ENCODE measurements around the gene SETD3.

SETD3 gene

DNA sequence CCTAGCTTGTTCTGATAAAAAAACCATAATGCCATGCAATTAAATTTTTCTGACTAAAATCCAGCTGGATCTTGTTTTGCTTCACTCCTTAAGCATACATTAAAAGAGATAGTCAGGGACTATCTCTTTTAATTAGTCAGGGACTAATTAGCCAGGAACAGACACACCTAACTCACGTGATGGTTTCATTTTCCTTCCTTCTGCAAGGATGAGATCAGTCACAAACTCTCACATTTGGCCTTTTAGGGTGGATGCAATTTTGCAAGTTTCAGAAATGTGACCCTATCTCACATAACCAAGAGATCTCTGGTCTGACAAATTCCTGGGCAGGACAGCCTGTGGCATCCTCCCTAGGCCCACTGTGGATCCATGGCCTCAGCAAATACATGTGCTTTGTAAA lies 62.4 kb downstream of the SETD3 start:
- DNase-seq = no peak

DNA sequence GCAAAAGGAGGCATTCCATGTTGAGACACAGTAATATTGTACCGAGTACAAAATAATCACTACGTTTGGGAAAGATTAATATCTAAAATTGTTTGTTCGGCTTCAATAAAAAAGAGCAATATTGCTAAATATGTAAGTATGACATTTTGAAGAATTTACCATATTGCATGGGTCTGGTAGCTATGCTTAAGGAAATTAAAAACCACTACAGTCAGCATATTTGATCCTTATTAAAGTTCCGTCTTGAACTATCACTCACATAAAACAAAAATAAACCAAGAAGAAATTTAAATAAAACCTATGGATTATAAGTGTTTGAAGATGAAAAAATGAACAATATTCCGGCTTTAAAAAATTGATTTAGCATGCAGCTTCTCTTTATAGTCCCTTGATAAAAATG lies 63.8 kb downstream of the SETD3 start:
- DNase-seq = no peak

DNA sequence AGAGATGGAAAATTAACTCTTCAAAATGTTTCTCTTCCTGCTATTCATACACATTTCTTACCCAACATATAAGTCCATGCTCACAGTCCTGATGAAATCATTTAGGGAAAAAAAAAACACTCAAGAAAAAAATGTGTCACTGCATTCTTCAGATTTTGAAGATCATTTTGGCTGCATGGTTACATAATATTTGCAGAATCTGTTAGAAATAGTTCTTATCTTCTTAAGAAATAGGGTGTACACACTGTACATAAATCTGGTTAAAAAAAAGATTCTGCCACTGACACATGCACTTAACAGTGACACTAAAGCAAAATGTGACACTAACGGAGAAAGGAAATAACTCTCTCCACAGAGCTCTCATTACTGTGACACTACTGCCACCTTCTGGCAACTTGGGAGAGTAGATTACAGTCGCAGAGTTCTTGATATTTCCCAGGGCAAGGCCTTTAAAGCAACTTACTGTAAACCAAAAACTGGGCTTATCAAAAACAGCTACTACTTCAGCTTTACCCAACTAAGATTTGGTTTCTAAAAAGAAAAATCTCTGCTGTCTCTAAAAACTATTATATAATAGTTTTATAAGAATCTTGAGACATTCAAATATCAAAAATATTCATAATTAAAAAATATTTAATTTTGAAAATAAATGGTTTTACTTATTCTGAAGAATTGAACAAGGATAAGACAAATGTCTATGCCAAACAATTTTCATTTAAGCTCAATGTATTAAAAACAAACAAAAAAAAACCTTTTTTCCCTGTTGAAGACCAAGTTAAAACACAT lies 65.0 kb downstream of the SETD3 start:
- DNase-seq = peak; percentile 77

DNA sequence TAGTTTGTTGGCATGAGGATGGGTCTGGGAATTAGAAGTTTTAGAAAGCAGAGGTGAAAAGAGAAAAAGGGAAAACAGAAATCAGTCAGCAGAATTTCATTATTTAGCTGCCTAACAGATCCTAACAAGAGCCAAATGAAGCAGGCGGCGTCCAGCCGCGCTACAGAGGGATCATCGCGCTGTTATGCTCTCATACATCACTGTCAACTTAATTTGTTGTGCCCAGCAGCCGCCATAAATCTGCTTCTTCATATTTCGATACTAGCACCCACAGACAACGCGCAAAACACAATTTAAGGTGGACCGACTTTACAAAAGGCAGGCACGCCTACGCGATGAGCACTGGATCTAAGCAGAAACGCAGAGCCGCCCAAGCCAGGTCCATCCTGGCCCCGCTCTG lies 66.7 kb downstream of the SETD3 start:
- DNase-seq = no peak

DNA sequence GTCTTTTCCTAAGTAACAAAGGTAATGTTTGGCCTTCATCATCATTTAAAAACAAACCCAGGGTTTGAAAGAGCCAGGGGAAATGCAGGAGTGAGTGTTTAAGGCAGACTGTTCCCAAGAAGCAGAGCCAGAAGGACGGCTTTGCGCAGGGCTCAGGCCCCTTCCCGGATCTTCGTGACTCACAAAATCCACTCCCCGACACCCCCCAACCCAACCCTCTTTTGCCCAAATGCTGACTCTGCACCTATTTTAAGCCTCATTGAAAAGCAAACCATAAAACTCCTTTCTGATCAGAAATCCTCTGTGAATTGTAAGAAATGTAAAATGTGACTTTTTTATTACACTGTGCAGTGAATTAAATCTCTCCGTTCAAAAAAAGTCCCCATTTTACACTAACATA lies 67.5 kb downstream of the SETD3 start:
- no peak for DNase-seq

DNA sequence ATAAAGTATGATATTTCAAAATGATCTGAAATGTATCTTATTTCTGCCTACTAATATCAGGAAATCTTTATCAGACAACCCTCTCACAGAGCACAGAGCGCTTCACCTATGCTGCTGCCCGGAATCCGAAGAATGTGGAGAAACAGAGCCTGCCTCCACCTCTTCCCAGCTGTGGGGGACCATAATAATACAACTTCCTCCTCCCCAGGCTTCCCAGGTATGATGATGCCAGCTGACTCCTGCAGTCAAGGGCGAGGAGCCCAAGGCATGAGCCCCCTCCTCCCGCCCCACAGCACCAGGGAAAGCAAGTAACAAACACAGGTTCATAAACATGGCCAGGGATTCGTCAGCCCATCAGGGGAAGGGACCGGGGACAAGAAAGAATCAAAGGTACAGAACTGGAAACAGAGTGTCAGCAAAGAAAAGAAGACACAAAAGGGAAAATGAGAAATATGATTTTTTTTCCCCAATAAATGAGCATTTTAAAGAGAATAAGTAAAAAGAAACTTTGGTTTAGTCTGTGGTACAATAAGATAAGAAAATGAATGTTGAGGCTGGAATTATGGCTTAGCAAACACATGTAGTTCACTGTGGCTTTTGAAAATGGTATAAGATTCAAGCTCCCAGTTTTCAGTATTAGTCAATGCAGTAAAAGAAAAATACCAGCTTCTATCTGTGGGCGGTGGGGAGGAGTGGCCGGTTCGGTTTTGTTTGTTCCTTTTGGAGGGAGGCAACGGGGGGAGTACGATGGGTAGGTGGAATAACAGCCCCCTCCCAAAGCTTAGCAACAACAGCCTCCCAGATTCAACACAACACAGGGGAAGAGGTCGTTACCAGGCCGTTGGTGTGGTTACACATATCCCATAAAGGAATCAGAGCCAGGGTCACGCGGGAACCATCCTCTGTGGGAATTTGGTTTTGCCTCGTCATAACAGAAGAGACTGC lies 68.3 kb downstream of the SETD3 start:
- no peak for DNase-seq

DNA sequence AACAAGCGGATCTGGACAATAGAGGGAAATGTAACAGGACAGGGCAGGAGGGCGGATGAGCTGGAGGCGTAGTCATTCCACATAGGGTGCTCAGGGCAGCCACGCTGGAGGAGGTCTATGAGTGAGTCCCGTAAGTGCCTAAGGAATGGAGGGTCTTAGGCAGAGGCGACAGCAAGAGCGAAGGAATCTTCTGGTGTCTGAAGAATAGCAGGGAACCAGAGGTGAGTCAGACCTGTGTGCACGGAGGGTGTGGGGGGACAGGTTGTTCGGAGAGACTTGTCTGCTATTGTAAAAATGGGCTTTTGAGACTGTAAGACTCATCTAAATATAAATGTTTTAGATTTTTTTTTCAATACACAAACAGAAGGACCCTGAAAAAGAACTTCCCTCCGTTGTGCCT lies 70.6 kb downstream of the SETD3 start:
- DNase-seq = no peak

DNA sequence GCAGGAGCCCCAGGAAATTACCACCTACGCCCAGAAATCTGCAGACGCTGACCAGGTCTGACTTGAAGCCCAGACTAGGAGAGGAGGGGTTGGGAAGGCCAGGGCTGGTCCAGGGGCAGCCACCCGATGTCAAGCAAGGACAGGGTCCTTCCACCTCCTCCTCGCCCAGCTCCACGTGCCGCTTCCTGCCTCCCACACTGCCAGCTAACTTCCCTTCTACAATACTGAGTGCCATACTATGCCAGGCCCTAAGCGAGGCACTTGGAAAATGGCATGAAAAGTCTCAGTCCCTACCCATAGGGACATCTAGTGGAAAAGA lies 71.7 kb downstream of the SETD3 start:
- DNase-seq = no peak

DNA sequence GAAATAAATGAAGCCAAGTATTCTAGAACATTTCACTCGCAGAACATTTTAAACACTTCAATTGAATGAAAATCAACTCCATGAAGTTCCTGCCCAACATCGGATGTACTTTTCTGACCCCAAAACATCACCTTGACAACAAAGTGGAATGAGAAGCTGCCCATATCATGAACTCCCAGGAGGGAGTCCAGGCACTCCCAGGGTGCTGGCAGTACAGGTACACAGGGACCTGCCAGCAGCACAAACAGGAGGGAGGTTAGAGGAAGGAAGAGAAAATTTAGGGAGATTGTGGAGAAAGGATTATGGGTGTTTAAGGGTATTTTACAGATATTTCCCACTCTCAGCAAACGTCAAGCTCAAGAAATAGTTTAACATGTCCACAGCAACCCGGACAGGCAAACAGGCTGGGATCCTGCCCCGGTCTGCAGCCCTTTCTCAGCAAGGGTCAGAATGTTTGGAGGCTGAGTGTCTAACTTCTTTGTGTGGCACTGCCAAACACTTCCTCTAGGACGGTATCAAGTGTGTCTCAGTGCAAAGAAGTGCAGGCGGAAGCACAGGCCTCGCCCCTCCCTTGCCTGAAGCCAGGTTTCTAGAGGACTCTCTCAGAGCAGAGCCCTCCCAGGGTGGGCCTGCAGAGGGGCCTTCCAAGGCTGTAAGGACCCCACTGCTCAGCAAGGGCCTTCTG lies 72.2 kb downstream of the SETD3 start:
- DNase-seq = no peak

DNA sequence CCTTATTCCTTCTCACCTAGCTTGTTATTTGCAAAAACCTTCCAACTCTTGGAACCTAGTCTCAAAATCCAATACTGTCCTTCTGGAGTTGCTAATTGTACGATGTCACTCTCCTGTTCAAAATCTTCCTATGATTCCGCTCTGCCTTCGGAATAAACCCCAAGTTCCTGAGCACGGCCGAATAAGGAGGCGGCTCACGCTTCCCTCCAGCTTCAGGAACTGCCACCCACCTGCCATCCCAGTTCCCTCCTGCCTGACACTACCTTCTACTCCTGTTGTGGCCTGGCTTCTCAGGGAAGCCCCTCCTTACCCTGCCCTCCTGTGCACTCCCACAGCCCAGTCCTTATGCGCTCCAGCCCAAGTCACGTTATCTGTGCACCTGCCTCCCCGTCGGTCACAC lies 73.2 kb downstream of the SETD3 start:
- no peak for DNase-seq

DNA sequence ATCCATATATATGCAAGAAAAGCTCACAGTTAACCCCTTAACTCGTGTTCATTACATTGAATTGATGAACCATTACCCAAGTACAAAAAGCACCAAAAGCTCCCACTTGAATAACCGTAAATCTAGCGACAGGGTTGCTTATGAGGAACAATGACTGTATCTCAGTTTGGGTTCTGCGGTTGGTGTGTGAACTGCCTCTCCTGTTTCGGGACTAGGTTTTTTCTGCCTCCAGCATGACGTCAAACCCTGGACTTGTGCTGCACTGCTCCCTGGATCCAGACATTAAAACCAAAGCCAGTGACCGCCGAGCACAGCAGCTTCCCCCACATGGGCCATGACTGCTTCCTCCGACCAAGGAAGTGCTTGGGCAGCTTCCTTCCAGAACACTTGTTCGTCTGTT lies 77.7 kb downstream of the SETD3 start:
- DNase-seq = peak; percentile 75

DNA sequence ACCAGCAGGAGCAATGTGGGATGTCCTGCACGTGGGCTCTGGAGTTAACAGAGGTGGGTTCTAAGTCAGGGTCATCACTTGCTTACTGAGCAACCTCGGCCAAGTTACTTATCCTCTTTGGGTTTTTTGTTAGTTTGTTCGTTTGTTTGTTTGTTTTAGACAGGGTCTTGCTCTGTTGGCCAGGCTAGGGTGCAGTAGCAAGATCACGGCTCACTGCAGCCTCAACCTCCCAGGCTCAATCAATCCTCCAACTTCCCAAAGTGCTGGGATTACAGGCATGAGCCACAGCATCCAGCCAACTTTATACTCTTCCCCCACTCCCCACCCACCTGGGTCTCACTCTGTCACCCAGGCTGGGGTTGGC lies 78.4 kb downstream of the SETD3 start:
- DNase-seq = no peak

DNA sequence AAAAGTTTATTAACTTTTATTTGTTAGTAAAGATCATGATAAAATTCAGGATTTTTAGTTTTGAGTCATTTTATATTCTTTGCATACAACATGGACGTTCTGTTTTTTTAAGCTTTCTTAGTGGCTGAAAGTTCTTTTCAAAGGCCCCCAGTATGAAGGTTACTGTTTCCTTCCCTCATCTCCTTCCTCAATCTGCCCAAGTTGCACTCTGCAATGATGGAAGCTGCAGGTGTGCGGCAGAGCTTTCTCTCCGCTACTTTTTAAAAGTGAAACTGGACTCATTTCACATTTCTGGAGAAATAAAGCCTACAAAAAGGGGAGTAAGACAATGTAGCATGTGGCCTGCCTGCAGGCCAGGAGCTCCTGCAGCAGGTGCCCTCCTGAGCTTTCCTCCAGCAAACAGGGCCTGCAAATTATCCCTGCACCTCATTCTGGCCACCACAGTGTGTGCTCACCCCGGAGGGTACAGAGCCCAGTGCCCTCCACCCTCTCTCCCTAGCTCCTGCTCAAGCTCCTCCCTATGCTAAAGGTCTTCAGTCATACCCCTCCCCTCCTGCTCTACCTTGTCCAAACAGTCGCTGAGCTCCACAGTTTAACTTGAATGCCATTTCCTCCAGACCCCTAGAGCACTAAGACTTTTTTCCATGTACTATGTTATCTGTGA lies 78.9 kb downstream of the SETD3 start:
- no peak for DNase-seq

DNA sequence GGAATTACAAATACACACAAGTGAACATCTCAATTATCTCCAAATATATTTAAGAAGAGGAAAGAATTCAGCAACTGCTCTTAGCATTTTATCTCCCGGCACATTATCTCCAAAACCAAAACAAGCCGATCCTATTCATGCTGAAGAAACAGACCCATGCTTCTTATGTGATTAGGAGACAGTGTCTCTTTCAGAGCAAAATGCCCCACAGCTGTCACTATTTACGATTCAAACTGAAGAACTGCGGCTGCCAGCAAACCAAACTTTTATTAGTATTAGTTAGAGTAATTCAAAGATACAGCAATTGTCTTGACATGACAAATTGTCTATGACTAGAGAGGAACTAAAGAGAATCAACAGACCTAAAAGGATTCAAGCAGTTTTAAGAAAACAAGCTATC lies 79.4 kb downstream of the SETD3 start:
- no peak for DNase-seq

DNA sequence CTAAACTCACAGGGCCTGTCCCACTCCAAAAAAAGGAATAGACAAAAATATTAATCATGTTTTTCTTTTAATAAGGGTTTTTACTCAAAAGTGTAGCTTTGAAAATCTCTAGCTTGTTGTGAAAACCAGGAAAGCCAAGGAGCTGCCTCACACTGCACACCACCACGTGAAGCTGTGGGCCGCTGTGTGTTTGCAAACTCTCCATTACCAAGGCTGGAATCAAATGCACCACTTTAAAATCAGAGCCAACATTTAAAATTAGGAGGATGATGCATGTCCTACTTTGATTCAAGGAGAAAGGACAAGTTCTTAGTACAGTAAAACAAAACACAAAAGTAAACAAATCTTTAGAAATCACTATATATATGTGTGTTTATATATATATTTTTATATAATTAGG lies 83.0 kb downstream of the SETD3 start:
- DNase-seq = no peak

DNA sequence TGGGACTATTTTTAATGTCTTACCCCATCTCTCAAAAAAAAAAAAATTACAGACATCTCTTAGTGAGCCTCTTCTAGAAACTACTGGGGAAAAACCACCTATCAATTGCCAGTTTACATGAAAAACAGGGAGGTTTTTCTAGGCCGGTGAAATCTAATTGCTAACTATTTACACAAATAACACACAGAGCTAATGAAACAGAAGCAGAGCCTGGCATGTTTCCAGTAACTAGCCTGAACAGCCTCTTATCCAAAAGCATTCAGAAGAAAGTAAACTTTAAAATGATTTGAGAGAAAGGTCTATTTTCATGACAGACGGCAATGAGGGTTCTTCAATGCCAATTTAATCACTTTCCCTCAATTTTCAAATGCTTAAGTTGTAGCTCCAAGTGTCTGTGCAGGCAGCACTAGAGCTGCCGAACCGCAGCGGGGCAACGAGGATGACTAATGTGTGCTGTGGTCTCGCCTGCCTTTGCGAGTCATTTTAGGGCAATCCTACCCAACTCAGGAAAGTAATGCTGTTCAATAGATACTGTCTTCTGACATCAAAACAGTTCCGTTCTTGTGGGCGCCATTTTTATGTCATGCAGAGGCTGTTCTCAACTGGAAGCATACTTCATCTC lies 84.6 kb downstream of the SETD3 start:
- peak; percentile 86 for DNase-seq

DNA sequence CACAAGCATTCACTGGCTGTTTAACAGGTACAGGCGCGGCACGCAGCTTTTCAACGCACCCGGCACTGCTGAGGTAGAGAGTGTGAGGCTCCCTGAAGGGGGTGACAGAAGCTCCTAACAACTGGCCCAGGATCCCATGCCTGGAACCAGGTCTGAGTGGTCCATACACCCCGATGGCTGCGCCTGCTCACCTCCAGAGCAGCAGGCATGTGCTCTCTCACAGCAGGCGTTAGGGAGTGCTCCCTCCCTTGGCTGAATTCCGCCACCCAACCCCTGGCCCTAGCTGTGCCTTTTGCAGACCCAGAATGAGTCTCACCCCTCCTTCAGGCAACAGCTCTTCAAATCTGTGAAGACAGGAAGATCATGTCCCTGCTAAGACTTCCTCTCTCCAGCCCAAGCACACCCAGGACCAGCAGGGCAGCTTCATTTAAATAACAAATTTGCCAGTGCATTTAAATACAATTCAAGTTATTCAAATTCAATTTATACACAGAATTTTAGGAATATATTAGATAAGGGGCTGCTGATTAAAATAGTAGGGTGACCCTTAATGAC lies 86.0 kb downstream of the SETD3 start:
- no peak for DNase-seq

DNA sequence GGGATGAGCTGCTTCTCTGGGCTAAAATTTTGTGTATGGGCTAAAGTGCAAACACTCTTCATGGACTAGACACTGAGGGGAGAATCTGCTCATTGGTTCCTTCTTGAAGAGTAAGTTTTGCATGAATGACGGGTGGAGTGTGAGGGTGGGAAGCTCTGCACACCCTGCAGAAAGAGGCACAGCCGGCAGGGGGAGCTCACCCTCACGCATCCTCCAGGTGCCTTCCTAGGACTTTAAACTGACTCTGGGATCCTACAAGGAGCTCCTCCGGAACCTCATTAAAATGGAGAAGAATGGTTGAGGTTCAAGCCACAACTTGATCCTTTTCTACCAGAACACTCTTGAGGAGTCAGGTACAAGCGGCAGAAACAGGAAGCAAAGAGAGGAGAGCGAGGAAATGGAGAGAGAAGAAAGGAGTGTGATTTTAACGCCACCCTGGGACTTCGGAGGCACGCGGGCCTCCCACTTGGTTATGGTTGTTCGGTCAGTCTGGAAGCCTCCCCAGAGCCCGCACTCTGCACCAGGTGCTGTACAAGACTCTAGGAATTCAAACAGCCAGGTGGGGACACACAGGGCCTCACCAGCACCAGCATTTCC lies 87.5 kb downstream of the SETD3 start:
- DNase-seq = peak; percentile 5

DNA sequence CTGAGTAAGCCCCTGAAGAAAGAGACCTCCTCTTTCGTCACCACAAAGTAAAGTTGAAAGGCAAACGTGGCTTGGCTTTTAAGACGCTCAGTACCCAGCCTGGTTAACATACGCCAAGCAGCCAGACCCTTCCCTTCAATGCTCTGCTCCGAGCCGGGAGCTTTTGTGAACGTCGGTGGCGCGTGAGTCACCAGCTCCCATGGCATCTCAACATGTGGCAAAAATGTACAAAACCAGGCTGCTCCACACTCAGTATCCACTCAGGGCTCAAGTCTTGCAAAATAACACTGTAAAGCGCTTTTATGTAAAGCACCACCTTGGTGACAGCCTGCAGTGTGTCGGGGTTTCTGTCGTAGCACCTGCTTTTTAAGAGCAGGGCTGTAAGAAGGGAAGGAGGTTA lies 89.0 kb downstream of the SETD3 start:
- DNase-seq = peak; percentile 37

DNA sequence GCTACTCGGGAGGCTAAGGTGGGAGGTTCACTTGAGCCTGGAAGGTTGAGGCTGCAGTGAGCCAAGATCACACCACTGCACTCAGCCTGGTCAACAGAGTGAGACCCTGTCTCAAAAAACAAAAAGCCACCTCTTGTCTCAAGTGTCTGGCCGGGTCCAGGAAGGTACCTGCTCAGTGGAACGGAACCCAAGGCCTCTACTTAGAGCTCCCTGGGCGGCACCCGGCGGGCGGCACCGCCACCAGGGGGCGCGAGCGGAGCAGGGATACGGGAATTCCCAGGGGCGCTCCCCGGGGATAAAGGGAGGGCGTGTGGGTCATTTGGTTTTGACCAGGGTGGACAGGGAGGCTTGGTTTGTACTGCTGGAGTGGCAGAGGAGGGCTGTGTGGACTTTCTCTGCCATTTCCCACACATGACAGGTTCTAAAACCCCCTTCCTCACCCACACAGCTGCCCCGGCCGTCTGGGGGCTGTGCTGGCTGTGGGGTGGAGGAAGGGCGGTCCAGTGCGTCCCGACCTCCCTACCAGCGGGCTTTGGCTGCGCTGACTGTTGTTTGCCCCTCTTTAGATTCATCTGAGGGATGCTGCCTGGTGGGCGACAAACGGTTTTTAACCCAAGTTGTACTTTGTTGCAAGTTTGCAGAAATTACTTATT lies 91.4 kb downstream of the SETD3 start:
- DNase-seq = no peak

DNA sequence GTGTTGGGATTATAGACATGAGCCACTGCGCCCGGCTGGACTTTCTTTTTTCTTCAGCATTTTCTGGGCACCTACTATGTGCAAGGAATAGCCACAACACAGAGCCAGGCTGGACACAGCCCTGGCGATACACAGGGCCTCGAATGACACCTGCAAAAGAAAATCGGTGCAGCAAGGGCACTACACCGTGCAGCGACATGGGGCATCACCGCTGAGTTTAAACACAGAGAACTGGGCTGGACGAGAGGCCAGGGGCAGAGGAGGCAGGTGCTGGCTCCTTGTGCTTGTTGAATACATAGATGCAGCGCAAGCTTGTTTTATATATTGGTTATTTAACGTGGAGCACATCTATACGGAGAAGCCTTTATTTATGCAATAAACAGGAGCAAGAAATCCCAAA lies 92.4 kb downstream of the SETD3 start:
- no peak for DNase-seq

DNA sequence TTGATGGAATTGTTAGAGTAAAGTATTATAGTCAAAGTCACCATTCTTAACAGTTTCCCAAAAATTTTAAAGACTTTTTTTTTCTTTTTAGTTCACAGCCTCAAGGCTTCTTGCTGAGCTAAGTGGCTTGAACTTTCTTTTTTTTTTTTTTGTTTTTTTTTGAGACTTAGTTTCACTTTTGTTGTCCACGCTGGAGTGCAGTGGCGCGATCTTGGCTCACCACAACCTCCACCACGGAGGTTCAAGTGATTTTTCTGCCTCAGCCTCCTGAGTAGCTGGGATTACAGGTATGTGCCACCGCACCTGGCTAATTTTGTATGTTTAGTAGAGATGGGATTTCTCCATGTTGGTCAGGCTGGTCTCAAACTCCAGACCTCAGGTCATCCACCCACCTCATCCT lies 92.8 kb downstream of the SETD3 start:
- DNase-seq = peak; percentile 8

All from MV-4-11 (cell line).